GM12864 (cell line): ENCODE data around the gene NINL.
"Not testable (repeated sequence)": the region's sequence is repeated elsewhere in the genome, so short reads cannot be mapped to it uniquely, and the experiment has no call there.

ENCODE experiments used
- DNase-seq: peaks from one replicate; pipeline ENCODE4 v3.0.0-alpha.2; 2011; ENCODE audit warnings: low read depth
- H3K4me3 ChIP-seq: 2 replicates; pipeline ENCODE4 v1.5.1; 2011; ENCODE audit warnings: mild to moderate bottlenecking, low read depth, low read length, control low read depth
- CTCF ChIP-seq: IDR thresholded peaks from 2 replicates; pipeline ENCODE4 v1.5.1; 2011; ENCODE audit warnings: low read depth, mild to moderate bottlenecking, moderate library complexity, low read length, control low read depth, inconsistent platforms; ENCODE audit errors: missing control alignments

The NINL gene

GRCh38 chr20:25606094-25606695 is 20.9 kb upstream of the NINL start:
- DNase-seq, result no peak
- TF ChIP-seq CTCF, result no peak
- H3K4me3 ChIP-seq, result no peak overlapping the region

- no peak for TF ChIP-seq CTCF
- DNase-seq, result no peak
- H3K4me3 ChIP-seq, result no peak overlapping the region
Measured at GRCh38 chr20:25605148-25605547, 19.8 kb upstream of the NINL start.

GRCh38 chr20:25604611-25605010 is 19.3 kb upstream of the NINL start:
- no peak overlapping the region for H3K4me3 ChIP-seq
- no peak for DNase-seq
- no peak for TF ChIP-seq CTCF

GRCh38 chr20:25602914-25603309 is 17.6 kb upstream of the NINL start:
- not testable (repeated sequence) for H3K4me3 ChIP-seq, DNase-seq

GRCh38 chr20:25602191-25602913 is 17.0 kb upstream of the NINL start:
- H3K4me3 ChIP-seq, DNase-seq: not testable (repeated sequence)

- H3K4me3 ChIP-seq, result no peak overlapping the region
- no peak for DNase-seq
- TF ChIP-seq CTCF, result no peak
Measured at GRCh38 chr20:25601659-25602058, 16.3 kb upstream of the NINL start.

GRCh38 chr20:25600632-25601031 is 15.3 kb upstream of the NINL start:
- H3K4me3 ChIP-seq, result no peak overlapping the region
- no peak for DNase-seq
- TF ChIP-seq CTCF, result no peak

- no peak for DNase-seq
- no peak overlapping the region for H3K4me3 ChIP-seq
- TF ChIP-seq CTCF, result no peak
Measured at GRCh38 chr20:25592135-25592852, 7.0 kb upstream of the NINL start.

- DNase-seq, result not testable (repeated sequence)
Measured at GRCh38 chr20:25590778-25591177, 5.4 kb upstream of the NINL start.

More at GRCh38 chr20:25590778-25591177, 5.4 kb upstream of the NINL start:
- H3K4me3 ChIP-seq, result not testable (repeated sequence)
